COLO829 (cell line): ENCODE measurements around the gene TEX53.

Experiments
- DNase-seq: peaks from one replicate; pipeline ENCODE4 v3.0.0; 2012; ENCODE audit warnings: low spot score

The TEX53 gene

DNA sequence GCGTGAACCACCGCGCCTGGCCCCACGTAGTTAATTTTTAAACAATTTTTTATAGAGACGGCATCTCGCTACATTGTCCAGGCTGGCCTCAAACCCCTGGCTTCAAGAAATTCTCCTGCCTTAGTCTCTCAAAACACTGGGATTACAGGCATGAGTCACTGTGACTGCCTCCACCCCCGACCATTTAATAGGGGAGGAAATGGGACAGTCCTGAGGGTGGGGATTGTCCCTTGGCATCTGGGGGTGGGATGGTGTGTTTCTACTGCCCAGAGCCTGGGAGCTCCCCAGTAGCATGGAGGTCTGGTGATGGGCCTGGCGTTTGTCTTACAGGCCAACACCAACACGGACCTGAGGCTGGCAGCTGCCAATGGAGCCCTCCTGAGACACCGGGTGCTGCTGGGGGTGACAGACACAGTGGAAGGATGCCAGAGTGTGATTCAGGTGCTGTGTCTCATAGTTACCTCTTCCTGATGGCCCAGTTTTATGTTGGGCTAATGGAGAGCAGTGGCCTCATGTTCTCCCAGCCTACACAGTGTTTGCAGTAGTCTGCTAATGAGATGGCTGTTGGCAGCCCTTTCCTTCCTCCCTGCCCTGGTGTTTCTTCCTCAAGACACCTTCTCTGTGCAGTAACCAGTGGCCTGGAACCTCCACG lies 24.0 kb downstream of the TEX53 start:
- no peak for DNase-seq

DNA sequence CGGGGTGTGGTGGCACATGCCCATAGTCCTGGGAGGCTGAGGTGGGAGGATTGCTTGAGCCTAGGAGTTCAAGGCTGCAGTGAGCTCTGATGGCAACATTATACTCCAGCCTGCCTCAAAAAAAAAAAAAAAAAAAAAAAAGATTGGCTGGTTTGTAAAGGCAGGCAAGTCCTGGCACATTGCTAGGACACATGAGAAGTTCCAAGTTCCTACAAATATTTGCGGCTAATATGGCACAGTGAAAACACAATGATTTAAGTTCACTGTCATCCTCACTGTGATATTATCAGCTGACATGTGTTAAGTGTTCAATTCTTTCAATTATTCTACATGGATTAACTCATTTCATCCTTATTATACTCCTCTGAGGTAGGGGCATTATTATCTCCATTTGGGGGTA lies 26.4 kb downstream of the TEX53 start:
- DNase-seq, result no peak

DNA sequence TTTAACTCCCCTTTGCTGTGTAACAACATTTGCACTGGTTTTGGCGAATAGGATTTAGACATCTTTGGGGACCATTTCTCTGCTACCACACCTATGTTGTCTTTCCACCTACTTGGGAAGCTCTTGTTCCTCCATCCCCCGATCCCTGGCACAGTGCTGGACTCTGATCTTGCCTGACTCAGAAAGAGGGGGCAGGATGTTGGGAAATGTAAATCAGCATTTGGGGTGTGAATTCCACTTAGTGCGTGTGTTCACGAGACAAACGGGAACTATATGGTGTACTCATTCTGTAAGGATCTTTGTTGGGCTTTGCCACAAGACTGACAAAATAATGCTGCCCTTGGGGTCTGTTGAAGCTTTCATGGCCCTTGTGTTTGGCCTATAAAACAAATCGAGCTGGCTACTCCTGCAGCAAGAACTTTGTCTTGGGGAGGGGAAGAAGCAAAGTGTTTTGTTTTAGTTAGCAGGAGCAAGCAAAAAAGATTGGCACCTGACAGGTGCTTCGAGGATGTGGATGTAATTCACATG lies 28.0 kb downstream of the TEX53 start:
- DNase-seq, result no peak

DNA sequence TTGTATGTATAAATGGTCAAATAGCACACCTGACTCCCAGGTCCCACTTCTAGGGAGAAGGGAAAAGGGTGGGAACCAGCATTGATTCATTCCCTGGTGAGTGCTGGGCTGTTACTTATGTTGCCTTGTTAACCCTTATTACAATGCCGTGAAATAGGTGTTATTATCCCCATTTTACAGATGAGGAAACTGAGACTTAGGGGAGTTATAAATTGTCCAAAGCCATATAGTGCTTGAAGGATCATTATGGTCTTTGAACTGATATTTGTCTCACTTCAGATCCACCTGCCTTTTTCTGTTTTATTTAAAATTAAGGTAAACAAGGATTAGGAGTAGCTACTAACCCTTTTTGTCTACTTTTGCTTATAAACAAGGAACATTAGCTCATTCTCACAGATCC lies 30.1 kb downstream of the TEX53 start:
- DNase-seq, result no peak

DNA sequence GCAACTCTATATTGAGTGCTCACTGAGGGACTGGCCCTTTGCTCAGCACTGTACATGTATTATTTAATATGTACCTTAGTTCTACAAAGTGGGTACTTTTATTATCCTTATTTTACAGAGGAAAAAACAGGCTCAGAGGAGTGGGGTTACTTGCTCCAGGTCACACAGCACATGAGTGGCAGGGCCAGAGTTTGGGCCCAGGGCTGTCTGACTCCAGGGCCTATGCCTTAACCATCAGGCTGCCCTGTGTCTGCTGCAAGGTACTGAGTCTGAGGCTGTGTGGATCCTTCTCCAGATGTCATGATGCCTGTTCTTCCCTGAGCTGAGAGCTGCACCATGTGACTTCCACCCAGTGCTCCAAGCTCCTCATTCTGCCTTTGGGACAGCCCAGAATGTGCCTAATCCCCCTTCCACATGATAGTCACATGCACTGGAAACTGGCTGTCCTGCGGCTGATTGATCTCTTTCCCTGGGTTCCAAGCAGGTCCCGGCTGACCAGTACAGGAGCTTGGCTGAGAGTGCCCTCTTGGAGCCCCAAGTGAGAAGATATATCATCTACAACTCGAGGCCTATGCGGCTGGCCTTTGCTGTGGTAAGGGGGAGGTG lies 31.1 kb downstream of the TEX53 start:
- DNase-seq, result no peak

DNA sequence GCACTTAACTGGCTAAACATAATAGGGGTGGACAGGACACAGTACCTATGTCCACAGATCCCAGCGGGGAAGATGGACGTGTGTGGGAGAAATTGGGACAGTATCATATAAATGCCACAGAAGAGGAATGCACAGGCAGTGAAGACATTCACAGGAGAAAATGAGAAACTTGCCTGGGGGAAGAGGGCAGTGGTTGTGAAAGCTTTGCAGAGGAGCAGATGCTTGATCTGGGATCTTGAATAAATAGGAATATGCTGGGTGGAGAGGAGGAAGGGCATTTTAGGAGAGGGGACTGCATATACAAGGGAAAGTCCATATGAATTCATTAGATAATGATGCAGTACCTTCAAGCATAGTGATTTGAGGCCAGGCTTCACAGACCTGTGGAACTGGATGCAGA lies 32.9 kb downstream of the TEX53 start:
- no peak for DNase-seq

DNA sequence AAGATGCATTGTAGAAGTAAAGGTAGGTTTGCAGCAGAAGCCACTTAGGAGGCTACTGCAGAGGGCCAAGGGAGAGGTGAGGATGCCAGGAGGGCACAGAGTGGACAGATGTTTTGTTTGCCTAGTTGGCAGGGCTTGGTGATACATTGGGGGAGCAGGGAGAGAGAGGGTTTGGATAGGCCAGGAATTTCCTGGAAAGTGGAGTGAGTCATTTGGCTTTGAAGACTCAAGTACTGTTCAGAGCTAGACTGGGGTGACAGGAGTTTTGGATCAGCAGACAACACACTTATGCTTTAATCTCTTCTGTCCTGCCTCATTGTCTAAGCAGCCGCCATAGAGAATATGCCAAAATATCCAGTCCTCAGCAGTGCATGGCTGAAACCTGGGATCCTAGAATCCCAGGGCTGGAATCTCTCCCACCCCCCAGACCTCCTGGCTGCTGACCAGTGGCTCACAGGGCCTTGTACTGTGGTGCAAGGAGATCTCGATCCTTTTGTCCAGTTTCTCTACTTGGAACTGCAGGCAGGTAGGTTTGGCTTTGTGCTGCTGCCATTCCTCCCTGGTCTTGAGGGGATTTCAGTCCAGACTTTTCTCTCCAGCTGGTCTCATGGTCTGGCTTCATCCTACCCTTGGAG lies 35.5 kb downstream of the TEX53 start:
- DNase-seq, result no peak

DNA sequence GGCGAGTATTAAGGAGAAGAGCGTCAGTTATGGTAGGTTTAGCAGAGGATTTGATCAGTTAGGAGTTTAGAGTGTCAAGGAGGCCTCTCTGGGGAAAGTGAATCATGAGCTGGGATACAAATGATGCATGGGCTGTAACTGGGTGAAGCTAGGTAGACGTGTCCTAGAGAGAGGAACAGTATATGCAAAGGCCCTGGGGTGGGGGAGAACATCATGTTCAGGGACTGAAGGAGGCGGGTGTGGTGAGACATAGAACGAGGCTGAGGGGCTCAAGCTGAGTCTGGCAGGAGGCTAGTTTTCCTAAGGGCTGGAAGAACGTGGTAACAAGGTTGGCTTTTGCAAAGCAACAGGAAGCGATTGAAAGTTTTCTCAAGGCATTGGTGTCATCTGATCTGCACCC lies 36.0 kb downstream of the TEX53 start:
- DNase-seq, result no peak

DNA sequence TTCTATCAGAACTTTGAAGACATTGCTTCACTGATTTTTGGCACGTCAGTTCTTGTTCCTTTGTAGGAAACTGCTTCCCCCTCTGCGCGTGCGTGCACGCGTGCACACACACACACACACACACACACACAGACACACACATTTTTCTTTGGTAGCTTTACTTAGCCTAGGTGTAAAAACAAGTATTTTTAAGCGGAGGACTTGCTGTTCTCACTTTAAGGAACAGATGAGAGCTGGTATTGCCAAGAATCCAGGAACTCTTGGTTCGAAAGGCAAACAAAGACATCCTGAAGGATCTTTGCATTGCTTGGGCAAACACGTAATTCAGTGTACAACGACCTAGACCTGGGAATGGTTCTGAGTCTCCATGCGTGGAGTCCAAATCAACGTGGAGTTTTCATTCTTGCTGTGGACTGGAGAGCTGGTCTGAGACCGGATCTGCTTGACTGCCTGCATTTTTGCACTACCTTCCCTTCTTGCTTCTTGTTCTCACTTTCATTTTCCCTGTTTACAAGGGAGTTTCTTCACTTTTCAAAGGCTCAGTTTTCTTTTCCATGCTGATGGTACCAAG lies 38.3 kb downstream of the TEX53 start:
- DNase-seq, result no peak

DNA sequence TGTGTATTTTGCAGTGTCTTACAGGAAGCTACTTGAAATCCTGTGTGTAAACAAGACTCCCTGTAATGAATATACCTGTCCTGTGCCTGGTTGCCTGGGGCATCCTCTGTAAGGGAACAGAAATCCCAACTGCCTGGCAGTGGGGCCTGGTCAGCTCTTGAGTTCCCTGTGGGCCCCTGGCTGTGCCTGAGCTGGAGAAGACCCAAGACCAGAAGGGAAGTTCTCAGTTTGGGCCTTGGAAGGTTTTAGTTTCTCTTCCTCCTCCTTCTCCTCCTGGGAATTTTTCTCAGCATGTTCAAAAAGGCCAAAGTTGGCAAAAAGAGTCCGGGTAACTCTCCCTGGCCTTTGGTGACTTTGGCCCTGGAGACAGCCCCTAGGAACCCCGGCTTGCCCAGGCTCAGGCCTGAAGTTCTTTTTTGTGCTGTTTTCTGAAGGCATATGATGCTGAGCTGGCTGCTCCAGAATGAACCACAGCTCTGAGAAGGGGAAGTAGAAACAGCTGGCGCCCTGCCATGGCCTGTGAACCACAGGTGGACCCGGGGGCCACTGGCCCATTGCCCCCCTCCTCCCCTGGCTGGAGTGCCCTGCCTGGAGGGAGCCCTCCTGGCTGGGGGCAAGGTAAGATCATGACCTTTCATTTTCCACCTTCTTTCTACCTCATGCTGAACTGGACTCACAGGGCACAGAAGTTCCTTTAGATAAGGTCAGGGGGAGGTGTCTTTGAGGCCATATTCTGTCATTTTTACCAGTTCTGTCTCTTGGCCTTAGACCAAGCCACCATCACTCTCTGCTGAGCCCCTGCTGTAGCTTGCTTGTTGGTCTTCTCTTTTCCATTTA lies 40.7 kb downstream of the TEX53 start:
- DNase-seq, result no peak

DNA sequence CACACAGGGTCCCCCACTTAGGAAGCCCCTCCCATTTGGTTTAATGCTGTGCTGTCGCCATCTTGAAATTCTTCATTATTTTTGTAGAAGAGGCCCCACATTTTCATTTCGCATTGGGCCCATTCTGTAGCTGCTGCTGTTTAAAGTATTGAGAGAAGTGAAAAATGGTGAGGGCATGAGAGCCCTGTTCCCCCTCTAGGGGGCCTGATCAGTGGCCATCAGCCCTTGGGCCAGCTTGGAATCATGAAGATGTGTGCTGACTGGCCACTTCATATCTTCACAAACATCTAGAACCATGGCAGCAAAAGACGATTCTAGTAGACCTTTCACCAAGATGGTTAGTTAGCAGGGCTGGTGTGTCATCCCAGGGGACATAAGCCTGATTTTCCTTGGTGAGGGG lies 43.2 kb downstream of the TEX53 start:
- DNase-seq, result no peak

DNA sequence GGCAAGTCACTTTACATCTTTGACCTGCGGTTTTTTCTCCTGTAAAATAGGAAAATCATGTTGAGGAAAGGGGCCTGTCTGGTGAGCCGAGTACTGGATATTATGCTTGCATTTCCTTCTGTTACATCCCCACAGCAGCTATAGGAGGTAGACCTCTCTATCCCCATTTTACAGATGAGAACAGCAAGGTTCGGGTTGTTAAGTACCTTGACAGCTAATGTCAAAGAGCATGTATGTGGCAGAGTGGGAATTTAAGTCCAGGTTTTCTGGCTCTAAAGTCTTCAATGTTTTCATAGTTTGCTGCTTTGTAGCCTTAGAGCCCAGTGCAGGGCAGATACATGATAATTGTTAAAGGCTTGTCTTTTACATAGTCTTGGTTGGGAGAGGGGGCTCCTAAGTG lies 43.7 kb downstream of the TEX53 start:
- no peak for DNase-seq

DNA sequence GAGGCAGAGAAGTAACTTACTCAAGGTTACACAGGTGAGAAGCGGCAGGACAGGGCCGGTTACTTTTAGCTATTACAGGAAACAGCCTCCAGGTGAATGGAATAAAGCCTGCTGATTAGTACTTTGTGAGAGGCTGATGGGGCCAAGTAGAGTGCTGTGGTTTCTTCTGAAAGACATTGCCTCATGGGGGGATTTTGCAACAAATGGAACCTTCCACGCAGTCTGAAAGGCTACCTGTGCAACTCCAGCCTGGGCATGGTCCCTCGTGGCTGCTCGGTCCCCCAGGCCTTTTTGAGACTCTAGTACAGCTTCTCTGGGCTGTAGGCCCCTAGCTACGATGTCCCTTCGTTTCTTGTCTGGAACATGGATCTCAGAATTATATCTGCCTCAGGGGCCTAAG lies 44.5 kb downstream of the TEX53 start:
- no peak for DNase-seq

DNA sequence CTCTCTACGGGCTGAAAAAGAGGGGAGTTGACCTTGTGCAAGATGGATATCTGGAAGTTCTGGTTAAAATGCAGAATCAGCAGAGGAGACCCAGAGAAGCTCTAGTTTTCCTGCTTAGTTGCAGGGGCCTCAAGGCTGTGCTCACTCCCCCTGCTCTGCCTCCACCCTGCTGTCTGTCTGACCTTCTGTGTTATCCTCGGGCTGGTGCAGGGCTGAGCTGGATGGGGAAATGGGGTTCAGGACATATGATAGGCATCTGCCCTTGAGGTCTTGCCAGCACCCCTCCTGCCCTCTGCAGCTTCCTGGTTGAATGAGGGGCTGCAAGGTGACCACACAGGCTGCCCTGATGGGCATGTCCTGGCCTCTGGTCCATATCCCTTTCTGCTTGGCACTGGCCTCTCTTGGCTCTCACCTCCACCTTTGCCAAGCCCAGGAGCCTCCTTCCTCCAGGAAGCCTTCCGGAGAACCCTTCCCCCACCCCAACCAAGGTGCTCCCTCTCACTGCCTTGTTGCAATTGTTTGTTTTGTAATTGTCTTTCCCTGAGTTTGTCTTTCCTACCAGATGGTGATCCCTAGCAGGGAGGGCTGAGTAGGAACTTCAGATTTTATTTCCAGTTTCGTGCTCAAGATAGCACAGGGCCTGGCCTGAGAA lies 45.2 kb downstream of the TEX53 start:
- no peak for DNase-seq

DNA sequence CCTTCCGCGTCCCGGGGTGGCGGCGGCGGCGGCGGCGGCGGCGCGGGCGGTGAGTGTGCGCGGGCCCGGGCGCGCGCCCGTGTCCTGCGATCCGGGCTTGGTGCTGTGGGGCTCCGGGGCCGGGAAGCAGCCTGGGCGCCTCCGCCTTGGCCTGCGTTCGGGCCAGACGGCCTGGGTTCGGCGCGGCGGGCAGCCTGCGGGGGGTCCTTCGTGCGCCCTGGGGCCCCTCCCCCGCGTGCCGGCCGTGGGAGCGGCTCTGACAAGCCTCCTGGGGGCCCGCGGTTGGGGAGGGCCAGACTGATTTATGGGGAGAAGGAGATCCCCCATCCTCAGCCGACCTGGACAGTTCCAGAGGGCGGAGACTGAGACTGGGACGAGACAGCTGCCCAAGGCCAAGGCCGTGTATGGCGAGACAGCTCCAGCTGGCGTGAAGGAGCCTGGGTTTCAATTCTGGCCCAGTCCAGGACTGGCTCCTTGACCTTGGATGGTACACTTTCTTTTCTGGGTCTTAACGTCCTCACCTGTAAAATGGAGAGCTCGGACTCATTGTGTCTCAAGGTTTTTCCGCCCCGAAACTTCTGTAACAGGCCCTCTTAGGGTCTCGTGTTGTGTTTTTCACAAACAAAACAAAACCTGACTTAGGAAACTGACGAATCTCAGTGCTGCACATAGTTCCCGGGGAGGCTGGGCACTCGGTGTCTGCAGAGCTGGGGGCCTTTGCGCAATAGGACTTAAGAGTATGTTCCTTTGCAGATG lies 45.9 kb downstream of the TEX53 start:
- DNase-seq, result no peak

DNA sequence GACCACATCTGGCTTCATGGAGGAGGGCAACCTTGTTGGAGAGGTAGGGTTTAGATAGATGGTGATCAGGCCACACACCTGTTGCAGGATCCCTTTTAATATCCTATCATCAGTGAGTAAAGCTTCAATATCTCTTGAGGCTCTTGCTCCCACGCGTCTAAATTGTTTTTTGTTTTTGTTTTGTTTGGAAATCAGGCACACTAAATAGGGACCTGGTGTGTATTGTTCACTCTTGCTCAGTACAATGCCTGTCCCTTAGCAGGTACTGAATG lies 49.1 kb downstream of the TEX53 start:
- DNase-seq, result no peak

DNA sequence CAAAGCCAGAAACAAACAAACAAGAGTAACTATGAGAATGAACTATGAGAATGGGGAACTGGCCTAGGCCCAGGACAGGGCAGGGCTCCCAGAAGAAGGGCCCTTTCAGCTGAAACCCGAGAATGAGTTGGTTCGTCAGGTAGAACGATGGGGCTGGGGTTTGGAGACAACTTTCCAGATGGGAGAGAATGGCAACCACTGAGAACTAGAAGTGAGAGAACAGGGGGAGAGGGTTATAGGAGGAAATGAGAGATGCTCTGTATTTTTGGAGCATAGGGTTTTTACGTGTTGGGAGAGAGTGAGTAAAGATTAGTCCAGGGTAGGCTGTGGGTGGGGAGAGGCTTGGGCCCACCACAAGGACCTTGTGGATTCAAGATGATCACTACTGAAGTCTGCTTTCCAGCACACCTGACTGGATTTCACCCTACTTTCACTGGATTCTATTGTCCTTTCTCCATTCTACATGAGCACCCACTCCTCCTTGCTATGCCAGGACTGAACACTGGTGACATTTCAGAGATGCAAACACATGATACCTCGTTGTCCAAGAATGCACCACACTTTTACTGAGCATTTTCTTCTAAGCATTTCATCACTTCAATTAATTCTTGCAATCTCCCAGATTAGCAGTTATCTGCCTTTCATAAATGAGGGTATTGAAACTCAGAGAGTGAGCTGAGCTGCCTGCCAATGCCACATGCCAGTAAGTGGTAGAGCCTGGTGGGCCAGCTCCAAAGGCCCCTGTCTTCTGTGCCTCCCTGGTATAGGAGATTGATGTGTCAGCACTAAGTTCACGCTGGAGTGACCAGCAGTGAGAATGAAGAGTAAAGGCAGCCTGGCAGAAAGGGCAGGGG lies 49.7 kb downstream of the TEX53 start:
- DNase-seq, result no peak

DNA sequence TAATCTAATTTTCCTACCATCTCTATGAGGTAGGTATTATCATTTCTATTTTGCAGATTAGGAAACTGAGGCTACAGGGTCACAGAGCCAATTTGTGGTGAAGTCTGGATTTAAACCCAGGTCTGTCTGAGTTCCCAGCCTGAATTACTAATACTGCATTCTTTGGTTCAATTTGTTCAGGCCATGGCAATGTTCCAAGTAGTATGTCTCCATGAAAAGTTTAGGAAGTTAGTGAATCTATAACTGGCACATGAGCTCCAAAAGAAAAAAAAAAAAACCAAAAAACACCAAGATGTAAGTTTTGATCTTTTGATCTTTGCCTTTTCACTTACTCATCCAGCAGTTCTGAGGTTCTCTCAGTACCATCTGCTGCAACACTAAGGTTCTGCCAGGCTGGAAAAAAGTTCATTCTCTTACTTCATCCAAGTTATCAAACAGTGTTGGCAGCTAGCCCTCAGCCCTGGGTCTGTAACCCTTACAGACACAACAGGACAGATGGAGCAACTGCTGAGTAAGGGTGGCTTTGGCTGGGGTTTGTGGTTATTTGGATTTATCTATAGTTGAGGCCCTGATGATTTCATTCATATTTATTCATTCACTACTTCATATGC lies 50.9 kb downstream of the TEX53 start:
- no peak for DNase-seq
